ENCODE measurements around the gene CDH12. TPM values are rescaled to one million over a fixed set of nuclear protein-coding genes. Genes with fewer than 3 reads are reported as not detected.
"Not testable (repeated sequence)": the region's sequence is repeated elsewhere in the genome, so short reads cannot be mapped to it uniquely, and the experiment has no call there.

CDH12 gene
- polyA plus RNA-seq, 4 donors: 2.6 TPM; not detected in 3

- DNase-seq (no peak), FAIRE-seq (no peak)
- no peaks in the 10 kb centered on the region for H3K36me3 ChIP-seq (ENCODE audit: control insufficient read depth in 3 of 3, insufficient read depth in 2 of 3, low read depth in 1 of 3, low read length in 3 of 3)
- peaks cover 0 to 5% of the 10 kb centered on the region in 2 donors for H3K9me3 ChIP-seq (ENCODE audit: control insufficient read depth in 2 of 2, insufficient read depth in 1 of 2, low read depth in 1 of 2, low read length in 1 of 2)
- no peaks in the 10 kb centered on the region for H3K27me3 ChIP-seq (ENCODE audit: control insufficient read depth in 3 of 3, insufficient read depth in 3 of 3, low read length in 3 of 3)
- no peak overlapping the region for H3K4me3 ChIP-seq (ENCODE audit: low read depth in 1 of 3, low read length in 3 of 3)
- H3K4me1 ChIP-seq (ENCODE audit: control insufficient read depth in 3 of 3, insufficient read depth in 2 of 3, low read depth in 1 of 3, low read length in 2 of 3): no peaks in the 10 kb centered on the region
- no peak overlapping the region for H3K27ac ChIP-seq (ENCODE audit: low read depth in 1 of 3, low read length in 2 of 3)
- 86 to 88% (median 87%) methylated on average over 4 of the region's 4 CpGs for WGBS, 3 donors
Measured at GRCh38 chr5:22627029-22627428, 226.1 kb downstream of the CDH12 start.

DNA sequence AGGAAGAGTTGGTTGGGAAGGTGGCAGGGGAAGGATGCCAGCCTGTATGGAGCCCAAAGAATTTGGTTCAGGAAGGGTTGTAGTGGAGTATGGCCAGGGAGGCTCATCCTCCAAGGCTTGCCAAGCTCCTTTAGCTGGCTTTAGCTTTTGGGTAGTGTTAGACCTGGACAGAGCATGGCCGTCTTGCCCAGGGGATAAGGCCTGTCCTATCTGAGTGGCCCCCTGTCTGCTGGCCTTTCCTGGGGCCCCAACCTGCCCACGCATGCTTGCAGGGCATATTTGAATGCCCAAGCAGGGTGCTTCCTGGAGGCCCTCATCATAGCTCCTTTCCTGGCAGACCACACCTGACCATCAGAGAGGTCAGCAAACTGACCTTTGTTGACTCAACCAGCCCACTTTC lies 227.7 kb downstream of the CDH12 start:
- 92 to 100% (median 100%) methylated on average over 2 of the region's 2 CpGs for WGBS, 3 donors
- Histone ChIP-seq H3K27me3 (ENCODE audit: control insufficient read depth in 3 of 3, insufficient read depth in 3 of 3, low read length in 3 of 3) (no peaks in the 10 kb centered on the region), H3K27ac (ENCODE audit: low read depth in 1 of 3, low read length in 2 of 3) (no peak overlapping the region), H3K9me3 (ENCODE audit: control insufficient read depth in 2 of 2, insufficient read depth in 1 of 2, low read depth in 1 of 2, low read length in 1 of 2) (peaks cover 0 to 5% of the 10 kb centered on the region in 2 donors), H3K4me3 (ENCODE audit: low read depth in 1 of 3, low read length in 3 of 3) (no peak overlapping the region), H3K36me3 (ENCODE audit: control insufficient read depth in 3 of 3, insufficient read depth in 2 of 3, low read depth in 1 of 3, low read length in 3 of 3) (no peaks in the 10 kb centered on the region), H3K4me1 (ENCODE audit: control insufficient read depth in 3 of 3, insufficient read depth in 2 of 3, low read depth in 1 of 3, low read length in 2 of 3) (no peaks in the 10 kb centered on the region)
- FAIRE-seq (no peak), DNase-seq (no peak)

DNA sequence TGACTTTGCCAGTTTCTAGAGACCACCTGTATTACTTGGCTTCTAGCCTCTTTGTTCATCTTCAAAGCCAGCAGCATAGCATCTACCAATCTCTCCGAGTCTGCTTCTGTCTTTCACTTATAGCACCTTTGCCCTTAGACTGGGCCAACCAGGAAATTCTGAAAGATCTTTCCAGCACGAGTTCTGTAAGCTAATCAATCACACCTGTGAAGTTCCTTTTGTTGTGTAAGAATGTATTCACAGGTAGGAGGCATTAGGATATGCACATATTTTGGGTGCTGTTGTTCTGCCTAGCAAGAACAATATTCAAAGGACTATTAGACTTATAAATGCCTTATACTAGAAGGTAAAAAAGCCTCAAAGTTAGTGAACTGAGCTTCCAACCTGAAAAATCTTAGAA lies 232.1 kb downstream of the CDH12 start:
- Histone ChIP-seq H3K27ac (ENCODE audit: low read depth in 1 of 3, low read length in 2 of 3) (no peak overlapping the region), H3K4me1 (ENCODE audit: control insufficient read depth in 3 of 3, insufficient read depth in 2 of 3, low read depth in 1 of 3, low read length in 2 of 3) (no peaks in the 10 kb centered on the region), H3K4me3 (ENCODE audit: low read depth in 1 of 3, low read length in 3 of 3) (no peak overlapping the region), H3K36me3 (ENCODE audit: control insufficient read depth in 3 of 3, insufficient read depth in 2 of 3, low read depth in 1 of 3, low read length in 3 of 3) (no peaks in the 10 kb centered on the region), H3K27me3 (ENCODE audit: control insufficient read depth in 3 of 3, insufficient read depth in 3 of 3, low read length in 3 of 3) (no peaks in the 10 kb centered on the region), H3K9me3 (ENCODE audit: control insufficient read depth in 2 of 2, insufficient read depth in 1 of 2, low read depth in 1 of 2, low read length in 1 of 2) (peaks cover 0 to 5% of the 10 kb centered on the region in 2 donors)
- 1 to 11% (median 3%) methylated on average over 2 of the region's 2 CpGs for WGBS, 3 donors
- DNase-seq: peak in 1 of 2 donors; percentile 56
- no peak for FAIRE-seq

DNA sequence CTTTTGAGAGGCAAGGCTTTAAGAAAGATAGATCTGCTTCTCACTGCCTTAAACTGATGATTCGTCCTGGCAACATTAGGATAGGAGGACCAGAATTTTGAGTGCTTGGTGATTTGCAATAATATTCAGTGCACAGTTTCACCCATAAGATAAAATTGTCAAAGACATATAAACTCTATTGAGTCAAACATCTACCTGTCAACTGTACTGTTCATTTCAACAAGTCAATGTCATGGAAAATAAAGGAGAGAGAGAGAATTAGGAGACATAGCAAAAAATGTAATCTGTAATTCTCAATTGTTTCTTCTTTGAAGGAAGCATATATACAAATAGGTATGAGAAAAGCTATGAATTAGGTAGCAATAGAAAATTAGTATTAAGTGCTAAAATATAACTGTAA lies 237.2 kb downstream of the CDH12 start:
- FAIRE-seq (no peak), DNase-seq (no peak)
- Histone ChIP-seq H3K36me3 (ENCODE audit: control insufficient read depth in 3 of 3, insufficient read depth in 2 of 3, low read depth in 1 of 3, low read length in 3 of 3) (no peaks in the 10 kb centered on the region), H3K4me1 (ENCODE audit: control insufficient read depth in 3 of 3, insufficient read depth in 2 of 3, low read depth in 1 of 3, low read length in 2 of 3) (no peaks in the 10 kb centered on the region), H3K27me3 (ENCODE audit: control insufficient read depth in 3 of 3, insufficient read depth in 3 of 3, low read length in 3 of 3) (no peaks in the 10 kb centered on the region), H3K4me3 (ENCODE audit: low read depth in 1 of 3, low read length in 3 of 3) (no peak overlapping the region), H3K27ac (ENCODE audit: low read depth in 1 of 3, low read length in 2 of 3) (no peak overlapping the region), H3K9me3 (ENCODE audit: control insufficient read depth in 2 of 2, insufficient read depth in 1 of 2, low read depth in 1 of 2, low read length in 1 of 2) (no peaks in the 10 kb centered on the region)
- 71 to 87% (median 78%) methylated on average over 1 of the region's 1 CpG for WGBS, 3 donors

- no peaks in the 10 kb centered on the region for H3K27me3 ChIP-seq (ENCODE audit: control insufficient read depth in 3 of 3, insufficient read depth in 3 of 3, low read length in 3 of 3)
- no peak for FAIRE-seq
- H3K9me3 ChIP-seq (ENCODE audit: control insufficient read depth in 2 of 2, insufficient read depth in 1 of 2, low read depth in 1 of 2, low read length in 1 of 2): no peaks in the 10 kb centered on the region
- no peak overlapping the region for H3K4me3 ChIP-seq (ENCODE audit: low read depth in 1 of 3, low read length in 3 of 3)
- H3K36me3 ChIP-seq (ENCODE audit: control insufficient read depth in 3 of 3, insufficient read depth in 2 of 3, low read depth in 1 of 3, low read length in 3 of 3): no peaks in the 10 kb centered on the region
- 64 to 73% (median 67%) methylated on average over 5 of the region's 5 CpGs for WGBS, 3 donors
- H3K4me1 ChIP-seq (ENCODE audit: control insufficient read depth in 3 of 3, insufficient read depth in 2 of 3, low read depth in 1 of 3, low read length in 2 of 3): no peaks in the 10 kb centered on the region
- DNase-seq: no peak
- H3K27ac ChIP-seq (ENCODE audit: low read depth in 1 of 3, low read length in 2 of 3): no peak overlapping the region
Measured at GRCh38 chr5:22614486-22615094, 238.6 kb downstream of the CDH12 start.

GRCh38 chr5:22612928-22613327 lies 240.2 kb downstream of the CDH12 start:
- FAIRE-seq (no peak), DNase-seq (no peak)
- no peaks in the 10 kb centered on the region for H3K36me3 ChIP-seq (ENCODE audit: control insufficient read depth in 3 of 3, insufficient read depth in 2 of 3, low read depth in 1 of 3, low read length in 3 of 3)
- H3K4me3 ChIP-seq (ENCODE audit: low read depth in 1 of 3, low read length in 3 of 3): no peak overlapping the region
- no peaks in the 10 kb centered on the region for H3K27me3 ChIP-seq (ENCODE audit: control insufficient read depth in 3 of 3, insufficient read depth in 3 of 3, low read length in 3 of 3)
- no peaks in the 10 kb centered on the region for H3K4me1 ChIP-seq (ENCODE audit: control insufficient read depth in 3 of 3, insufficient read depth in 2 of 3, low read depth in 1 of 3, low read length in 2 of 3)
- peaks cover 0 to 2% of the 10 kb centered on the region in 2 donors for H3K9me3 ChIP-seq (ENCODE audit: control insufficient read depth in 2 of 2, insufficient read depth in 1 of 2, low read depth in 1 of 2, low read length in 1 of 2)
- 89 to 96% (median 94%) methylated on average over 1 of the region's 1 CpG for WGBS, 3 donors
- H3K27ac ChIP-seq (ENCODE audit: low read depth in 1 of 3, low read length in 2 of 3): no peak overlapping the region

DNA sequence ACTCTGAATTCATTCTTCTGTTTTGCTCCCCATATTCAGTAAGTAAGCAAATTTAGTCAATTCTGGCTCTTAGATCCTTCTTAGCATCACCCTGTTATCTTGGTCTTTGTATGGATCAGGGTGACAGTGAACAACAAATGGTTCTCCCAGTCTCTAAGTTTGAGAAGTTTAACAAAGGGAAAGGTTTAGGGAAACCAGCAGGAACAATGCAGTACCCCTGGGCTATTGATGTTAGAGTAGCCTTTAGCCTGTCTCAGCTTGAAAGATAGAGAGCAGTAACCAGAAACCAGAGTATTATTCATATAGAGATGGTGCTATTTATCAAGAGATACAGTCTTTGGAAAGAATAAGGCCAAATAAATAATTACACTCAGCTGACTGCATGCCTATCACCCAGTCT lies 241.8 kb downstream of the CDH12 start:
- DNase-seq (no peak), FAIRE-seq (no peak)
- Histone ChIP-seq H3K4me3 (ENCODE audit: low read depth in 1 of 3, low read length in 3 of 3) (no peak overlapping the region), H3K9me3 (ENCODE audit: control insufficient read depth in 2 of 2, insufficient read depth in 1 of 2, low read depth in 1 of 2, low read length in 1 of 2) (peaks cover 2 to 4% of the 10 kb centered on the region in 2 donors), H3K36me3 (ENCODE audit: control insufficient read depth in 3 of 3, insufficient read depth in 2 of 3, low read depth in 1 of 3, low read length in 3 of 3) (no peaks in the 10 kb centered on the region), H3K27ac (ENCODE audit: low read depth in 1 of 3, low read length in 2 of 3) (no peak overlapping the region), H3K4me1 (ENCODE audit: control insufficient read depth in 3 of 3, insufficient read depth in 2 of 3, low read depth in 1 of 3, low read length in 2 of 3) (no peaks in the 10 kb centered on the region), H3K27me3 (ENCODE audit: control insufficient read depth in 3 of 3, insufficient read depth in 3 of 3, low read length in 3 of 3) (no peaks in the 10 kb centered on the region)

DNA sequence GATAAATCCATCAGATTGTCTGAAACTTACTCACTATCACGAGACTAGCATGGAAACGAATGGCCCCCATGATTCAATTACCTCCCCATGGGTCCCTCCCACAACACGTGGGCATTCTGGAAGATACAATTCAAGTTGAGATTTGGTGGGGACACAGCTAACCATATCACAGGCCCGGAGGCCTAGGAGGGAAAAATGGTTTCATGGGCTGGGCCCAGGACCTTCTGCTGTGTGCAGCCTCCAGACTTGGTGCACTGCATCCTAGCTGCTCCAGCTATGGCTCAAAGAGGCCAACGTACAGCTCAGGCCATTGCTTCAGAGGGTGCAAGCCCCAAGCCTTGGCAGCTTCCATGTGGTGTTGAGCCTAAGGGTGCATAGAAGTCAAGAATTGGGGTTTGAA lies 245.6 kb downstream of the CDH12 start:
- not testable (repeated sequence) for DNase-seq; H3K4me1 ChIP-seq (ENCODE audit: control insufficient read depth in 3 of 3, insufficient read depth in 2 of 3, low read depth in 1 of 3, low read length in 2 of 3); H3K36me3 ChIP-seq (ENCODE audit: control insufficient read depth in 3 of 3, insufficient read depth in 2 of 3, low read depth in 1 of 3, low read length in 3 of 3); H3K9me3 ChIP-seq (ENCODE audit: control insufficient read depth in 2 of 2, insufficient read depth in 1 of 2, low read depth in 1 of 2, low read length in 1 of 2); H3K27ac ChIP-seq (ENCODE audit: low read depth in 1 of 3, low read length in 2 of 3); FAIRE-seq; H3K27me3 ChIP-seq (ENCODE audit: control insufficient read depth in 3 of 3, insufficient read depth in 3 of 3, low read length in 3 of 3); H3K4me3 ChIP-seq (ENCODE audit: low read depth in 1 of 3, low read length in 3 of 3)
- WGBS, 3 donors: 67 to 77% (median 74%) methylated on average over 5 of the region's 5 CpGs

DNA sequence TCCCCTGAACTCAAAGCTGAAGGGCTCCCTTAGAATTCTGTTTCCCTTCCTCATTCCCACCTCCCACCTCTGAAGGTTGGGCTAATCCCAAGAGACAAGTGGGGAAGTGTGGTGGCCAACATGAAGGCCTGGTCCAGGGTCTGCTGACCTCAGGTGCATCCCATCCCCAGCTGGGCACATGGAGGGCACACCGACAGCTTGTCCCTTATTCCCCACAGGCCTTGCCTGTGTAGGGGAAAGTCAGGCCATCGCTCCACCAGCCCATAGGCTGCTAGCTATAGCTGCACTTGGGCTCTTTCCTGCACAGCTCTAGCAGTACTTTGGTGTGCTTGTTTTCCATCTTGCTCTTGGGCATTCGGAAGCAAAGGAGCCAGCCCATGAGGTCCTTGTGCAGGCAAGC lies 247.7 kb downstream of the CDH12 start:
- no peak for FAIRE-seq

More for the DNA sequence above, 247.7 kb downstream of the CDH12 start:
- no peak for DNase-seq
- Histone ChIP-seq H3K27ac (ENCODE audit: low read depth in 1 of 3, low read length in 2 of 3) (no peak overlapping the region), H3K36me3 (ENCODE audit: control insufficient read depth in 3 of 3, insufficient read depth in 2 of 3, low read depth in 1 of 3, low read length in 3 of 3) (no peaks in the 10 kb centered on the region), H3K4me1 (ENCODE audit: control insufficient read depth in 3 of 3, insufficient read depth in 2 of 3, low read depth in 1 of 3, low read length in 2 of 3) (no peaks in the 10 kb centered on the region), H3K9me3 (ENCODE audit: control insufficient read depth in 2 of 2, insufficient read depth in 1 of 2, low read depth in 1 of 2, low read length in 1 of 2) (peaks cover 2 to 4% of the 10 kb centered on the region in 2 donors), H3K27me3 (ENCODE audit: control insufficient read depth in 3 of 3, insufficient read depth in 3 of 3, low read length in 3 of 3) (no peaks in the 10 kb centered on the region), H3K4me3 (ENCODE audit: low read depth in 1 of 3, low read length in 3 of 3) (no peak overlapping the region)
- 84 to 94% (median 86%) methylated on average over 3 of the region's 3 CpGs for WGBS, 3 donors

All from small intestine (tissue), 7 donors.